Retinal pigment epithelial cell (primary cell): ENCODE measurements around the gene PCYT2.
A peak's percentile ranks its signal among the peaks of the same experiment; 100 is the strongest.

Source experiments
- DNase-seq: peaks from one replicate; pipeline ENCODE4 v3.0.0-alpha.2; 2010; ENCODE audit warnings: low read depth
- H3K4me3 ChIP-seq: 2 replicates; pipeline ENCODE4 v1.5.1; 2011; ENCODE audit warnings: mild to moderate bottlenecking, low read length, control low read depth, moderate library complexity
- CTCF ChIP-seq: conservative IDR thresholded peaks from 2 replicates; pipeline ENCODE4 v1.5.1; 2011; ENCODE audit warnings: low read depth, low read length, control low read depth, inconsistent platforms

The PCYT2 gene

GRCh38 chr17:81870131-81870980 lies 40.8 kb downstream of the PCYT2 start:
- TF ChIP-seq CTCF, result no peak
- H3K4me3 ChIP-seq, result peak overlapping the region; percentile 77
- no peak for DNase-seq

- H3K4me3 ChIP-seq, result peak overlapping the region; percentile 77
- TF ChIP-seq CTCF, result peak; percentile 82
- DNase-seq, result no peak
These were observed 41.7 kb downstream of the PCYT2 start for GRCh38 chr17:81869221-81870130.

- no peak for TF ChIP-seq CTCF
- H3K4me3 ChIP-seq, result no peak overlapping the region
- no peak for DNase-seq
These were observed 42.5 kb downstream of the PCYT2 start for GRCh38 chr17:81868674-81869220.

- no peak for DNase-seq
- no peak for TF ChIP-seq CTCF
- no peak overlapping the region for H3K4me3 ChIP-seq
These were observed 43.1 kb downstream of the PCYT2 start for GRCh38 chr17:81867991-81868673.

GRCh38 chr17:81867170-81867990 lies 43.8 kb downstream of the PCYT2 start:
- no peak overlapping the region for H3K4me3 ChIP-seq
- DNase-seq, result no peak
- TF ChIP-seq CTCF, result no peak
